ENCODE measurements around the gene HOXA1.

The HOXA1 gene

DNA sequence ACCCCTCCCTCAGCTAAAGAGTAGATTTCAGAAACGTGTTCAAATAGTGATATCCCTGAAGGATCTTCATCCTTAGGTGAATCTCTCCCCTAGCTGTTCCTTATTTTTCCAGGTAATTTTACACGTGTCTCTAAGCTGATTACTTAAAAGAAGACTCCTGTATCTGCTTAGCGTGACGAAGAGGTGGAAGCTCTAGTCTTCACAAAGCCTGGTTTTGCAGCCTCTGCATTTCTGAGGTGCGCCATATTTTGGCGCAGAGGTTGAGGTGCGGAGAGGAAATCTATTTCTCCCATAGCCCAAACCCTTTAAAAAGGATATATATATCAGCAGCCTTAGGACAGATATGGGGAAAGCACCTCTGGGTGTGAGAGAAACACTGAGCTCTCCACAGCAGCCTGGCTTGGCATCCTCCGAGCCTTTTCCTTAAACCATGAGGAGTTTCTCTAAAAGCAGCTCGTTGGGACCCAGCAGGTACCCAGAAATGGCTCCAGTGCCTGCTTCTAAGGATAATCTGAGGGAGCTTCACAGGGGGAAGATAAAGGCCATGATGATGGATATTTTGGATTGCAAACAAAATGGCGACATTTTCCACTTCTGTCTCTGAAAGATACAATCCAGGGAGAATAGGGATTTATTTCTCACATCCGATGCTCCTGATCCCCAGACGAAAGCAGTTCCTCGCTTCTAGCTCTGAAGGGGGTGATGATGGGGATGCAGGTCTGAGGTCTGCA, 9.7 kb upstream of the HOXA1 start:
- DNase-seq (ENCODE audit: low read depth in 3 of 3): no peak

DNA sequence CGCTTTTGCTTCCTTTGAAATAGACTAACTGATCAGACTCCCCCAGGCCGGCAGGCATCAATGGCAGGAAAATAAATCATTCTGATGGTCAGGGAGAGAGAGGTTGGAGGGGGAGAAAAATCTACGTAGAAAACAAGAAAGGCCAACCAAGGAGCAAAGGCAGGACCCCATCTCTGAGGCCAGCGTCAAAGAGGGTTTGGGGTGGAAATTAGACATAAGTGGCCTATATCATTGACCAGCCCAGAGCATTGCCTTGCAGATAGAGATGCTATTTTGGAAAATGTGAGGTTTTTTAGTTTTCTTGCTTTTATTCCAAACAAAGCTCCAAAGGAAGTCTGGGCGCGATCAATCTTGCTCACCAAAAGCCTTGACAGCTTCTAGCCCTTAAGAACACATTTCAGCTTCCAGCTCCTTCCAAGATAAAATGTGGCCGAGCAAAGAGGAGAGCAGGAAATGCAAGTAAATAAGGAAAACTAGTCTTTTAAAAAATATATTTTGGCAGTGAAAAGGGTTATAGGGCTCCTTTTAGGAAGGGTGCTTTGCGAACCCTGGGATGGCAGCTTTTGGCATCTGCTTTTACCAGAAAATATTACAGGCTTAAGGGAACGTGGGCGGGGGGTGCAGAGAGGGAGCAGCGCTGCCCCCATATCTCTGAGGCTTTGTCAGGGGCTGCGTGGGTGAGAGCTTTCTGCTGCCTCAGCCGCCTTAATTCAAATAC, 8.7 kb upstream of the HOXA1 start:
- DNase-seq (ENCODE audit: low read depth in 3 of 3): no peak

GRCh38 chr7:27103489-27104226, 7.9 kb upstream of the HOXA1 start:
- no peak for DNase-seq (ENCODE audit: low read depth in 3 of 3)

- DNase-seq (ENCODE audit: low read depth in 3 of 3): no peak
These were observed 7.0 kb upstream of the HOXA1 start, which contains the start of gene HOXA2 for GRCh38 chr7:27102581-27103442. TSS of gene HOXA2 (minus strand) at chr7:27102683. CDS start at chr7:27102500, 183 bp downstream.

- DNase-seq (ENCODE audit: low read depth in 3 of 3): no peak
These were observed 6.3 kb upstream of the HOXA1 start for GRCh38 chr7:27101957-27102580.

DNA sequence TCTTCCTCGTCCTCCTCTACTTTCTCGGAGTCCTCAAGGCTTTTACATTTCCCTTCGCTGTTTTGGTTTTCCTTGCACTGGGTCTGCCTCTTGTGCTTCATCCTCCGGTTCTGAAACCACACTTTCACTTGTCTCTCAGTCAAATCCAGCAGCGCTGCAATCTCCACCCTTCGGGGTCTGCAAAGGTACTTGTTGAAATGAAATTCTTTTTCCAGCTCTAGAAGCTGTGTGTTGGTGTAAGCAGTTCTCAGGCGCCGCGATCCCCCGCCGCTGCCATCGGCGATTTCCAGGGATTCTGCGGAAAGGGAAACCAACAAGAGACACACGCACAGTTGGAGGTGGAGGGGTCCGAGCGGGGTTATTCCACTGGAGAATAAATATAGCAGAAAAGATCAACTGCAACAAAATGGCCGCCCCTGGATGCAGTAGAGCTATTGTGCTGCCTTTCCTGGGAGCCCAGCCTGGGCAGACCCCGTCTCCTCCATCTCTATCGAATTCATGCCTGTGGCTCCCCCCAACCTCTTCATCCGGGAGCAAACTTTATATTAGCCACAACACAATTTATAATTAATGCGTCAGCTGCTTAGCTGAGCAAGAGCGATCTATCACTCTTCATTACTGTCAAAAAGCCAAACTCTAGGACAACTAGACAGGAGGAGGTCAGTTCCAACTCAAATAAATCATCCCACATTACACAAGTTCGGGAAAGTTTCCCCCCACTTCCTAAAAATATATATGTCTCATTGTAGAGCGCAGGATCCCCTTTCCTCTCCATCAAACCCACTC, 5.6 kb upstream of the HOXA1 start:
- DNase-seq (ENCODE audit: low read depth in 3 of 3): no peak

GRCh38 chr7:27100694-27101170, 4.9 kb upstream of the HOXA1 start:
- DNase-seq (ENCODE audit: low read depth in 3 of 3): no peak

- no peak for DNase-seq (ENCODE audit: low read depth in 3 of 3)
These were observed 3.9 kb upstream of the HOXA1 start for GRCh38 chr7:27099453-27100370.

DNA sequence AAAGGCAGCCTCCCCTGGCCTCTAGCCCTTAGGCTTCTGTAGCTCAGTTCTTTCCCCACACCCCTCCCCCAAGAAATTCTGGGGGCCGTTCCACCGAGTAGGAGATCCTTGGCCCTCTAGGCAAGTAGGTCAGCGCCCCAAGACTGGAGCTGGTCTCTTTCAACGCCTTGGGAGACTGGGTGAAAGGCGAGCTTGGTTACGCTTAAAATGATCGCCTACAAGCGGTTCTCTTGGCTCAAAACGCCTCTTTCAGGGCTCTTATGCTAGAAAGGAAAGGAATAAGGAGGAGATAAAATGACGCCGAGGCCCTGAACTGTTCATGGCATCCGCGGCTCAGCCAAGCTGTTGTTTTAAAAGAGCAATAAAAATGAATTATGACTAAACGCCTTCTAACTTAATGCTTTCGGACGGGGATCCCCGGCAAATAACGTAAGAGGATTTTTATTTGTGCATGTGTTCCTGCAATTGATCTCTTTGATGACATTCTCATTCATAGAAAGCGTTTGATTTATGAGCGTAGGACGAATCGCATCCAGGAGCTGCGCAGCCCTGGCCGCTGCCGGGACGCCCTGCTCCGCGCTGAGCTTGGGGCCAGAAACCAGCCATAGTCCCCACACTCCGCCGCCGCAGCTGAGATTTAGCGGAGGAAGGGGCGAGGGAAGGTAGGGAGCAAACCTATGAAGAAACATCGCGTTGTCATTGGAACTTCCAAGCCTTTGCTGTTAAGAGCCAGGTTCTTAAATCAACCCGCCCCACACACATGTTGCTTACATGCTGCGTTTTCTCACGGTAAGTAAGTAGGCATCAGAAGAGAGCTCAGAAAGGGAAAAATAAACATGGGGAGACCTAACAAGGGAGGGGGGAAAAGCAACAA, 3.0 kb upstream of the HOXA1 start:
- DNase-seq (ENCODE audit: low read depth in 3 of 3): no peak

- no peak for DNase-seq (ENCODE audit: low read depth in 3 of 3)
These were observed 2.1 kb upstream of the HOXA1 start for GRCh38 chr7:27097686-27098577.

DNA sequence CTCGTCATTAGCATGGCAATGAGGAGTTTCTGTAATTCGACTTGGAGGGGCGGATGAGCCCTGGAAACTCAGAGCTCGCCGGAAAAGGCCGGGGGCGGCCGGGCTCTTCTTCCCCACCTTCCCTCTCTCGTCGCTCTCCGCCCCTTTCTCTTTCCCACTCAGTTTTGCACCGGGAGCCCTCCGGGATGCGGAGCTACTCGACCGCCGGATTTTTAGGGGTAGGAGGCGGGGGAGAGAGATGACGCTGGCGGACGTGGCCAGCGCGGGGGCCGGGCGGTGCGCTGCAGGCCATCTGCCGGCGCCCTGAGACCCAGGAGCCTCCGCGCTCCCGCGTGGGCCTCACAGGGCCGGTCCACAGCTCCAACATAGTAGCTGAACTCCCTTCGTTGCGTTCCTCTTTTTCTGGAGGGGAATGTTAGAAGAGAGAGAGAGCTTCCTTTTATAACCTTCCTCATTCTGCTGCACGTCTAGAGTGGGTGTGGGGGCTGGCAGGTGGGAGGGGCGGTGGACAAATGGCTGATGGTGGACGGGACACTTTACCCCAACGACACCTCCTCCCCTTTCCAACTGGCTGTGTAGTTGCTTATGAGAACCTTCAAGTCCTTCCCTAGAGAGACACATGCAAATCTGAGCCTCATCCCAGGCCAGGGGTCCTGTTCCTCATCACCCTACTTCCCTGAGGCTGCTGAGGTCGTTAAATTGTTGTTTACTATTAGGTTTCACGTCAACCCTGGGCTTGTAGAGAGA, 1.1 kb upstream of the HOXA1 start:
- DNase-seq (ENCODE audit: low read depth in 3 of 3): no peak

DNA sequence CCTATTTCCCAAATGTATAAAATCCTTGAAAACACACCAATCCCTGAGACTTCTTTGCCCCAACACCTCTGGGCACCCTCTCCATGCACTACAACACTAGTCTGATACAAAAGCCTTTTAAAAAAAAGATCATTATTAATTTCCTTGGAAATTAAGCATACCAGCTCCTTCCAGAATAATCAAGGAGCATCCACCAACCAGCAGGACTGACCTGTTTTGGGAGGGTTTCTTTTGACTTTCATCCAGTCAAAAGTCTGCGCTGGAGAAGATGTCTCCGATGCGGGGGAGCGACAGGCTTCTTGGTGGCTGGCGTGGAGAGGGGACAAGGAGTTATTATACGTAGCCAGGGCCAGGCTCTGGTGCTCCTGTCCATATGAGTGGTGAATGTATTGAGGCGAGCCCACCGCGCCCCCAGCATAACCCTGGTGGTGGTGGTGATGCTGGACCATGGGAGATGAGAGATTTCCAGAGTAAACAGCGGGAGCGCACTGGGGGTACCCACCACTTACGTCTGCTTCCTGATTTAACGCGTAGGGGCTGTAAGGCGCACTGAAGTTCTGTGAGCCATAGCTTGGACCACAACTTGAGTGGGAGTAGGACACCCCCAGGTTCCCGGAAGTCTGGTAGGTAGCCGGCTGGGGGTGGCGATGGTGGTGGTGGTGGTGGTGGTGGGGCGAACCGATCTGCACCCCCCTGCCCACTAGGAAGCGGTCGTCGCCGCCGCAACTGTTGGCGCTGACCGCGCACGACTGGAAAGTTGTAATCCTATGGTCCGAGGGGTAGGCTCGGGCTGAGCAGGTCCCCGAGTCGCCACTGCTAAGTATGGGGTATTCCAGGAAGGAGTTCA, 527 bp downstream of the HOXA1 start:
- no peak for DNase-seq (ENCODE audit: low read depth in 3 of 3)

DNA sequence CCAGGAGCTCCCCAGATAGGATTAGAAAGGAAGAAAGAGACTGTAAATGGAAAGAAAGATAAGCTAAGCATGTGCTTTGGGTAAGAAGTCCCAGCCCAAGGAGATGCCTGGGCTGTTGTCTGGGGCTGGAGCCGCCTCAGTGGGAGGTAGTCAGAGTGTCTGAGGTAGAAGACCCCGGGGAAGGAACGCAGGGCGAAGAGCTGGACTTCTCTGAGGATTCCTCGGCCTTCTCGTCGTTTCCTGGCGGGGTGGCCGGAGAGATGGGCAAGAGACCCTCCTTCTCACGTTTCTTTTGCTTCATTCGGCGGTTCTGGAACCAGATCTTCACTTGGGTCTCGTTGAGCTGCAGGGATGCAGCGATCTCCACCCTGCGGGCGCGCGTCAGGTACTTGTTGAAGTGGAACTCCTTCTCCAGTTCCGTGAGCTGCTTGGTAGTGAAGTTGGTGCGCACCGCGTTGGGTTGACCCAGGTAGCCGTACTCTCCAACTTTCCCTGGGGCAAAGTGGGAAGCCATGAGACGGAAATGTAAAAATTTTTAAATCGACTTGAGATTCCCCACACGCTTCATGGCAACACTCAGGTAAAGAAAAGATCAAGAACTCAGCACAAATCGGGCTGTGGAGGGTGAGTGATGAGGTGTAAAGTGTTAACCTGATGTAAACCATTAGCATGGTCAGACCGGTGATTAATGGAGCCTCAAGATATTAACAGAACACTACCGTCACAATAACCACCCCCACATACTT, 1.3 kb downstream of the HOXA1 start:
- DNase-seq (ENCODE audit: low read depth in 3 of 3): no peak

DNA sequence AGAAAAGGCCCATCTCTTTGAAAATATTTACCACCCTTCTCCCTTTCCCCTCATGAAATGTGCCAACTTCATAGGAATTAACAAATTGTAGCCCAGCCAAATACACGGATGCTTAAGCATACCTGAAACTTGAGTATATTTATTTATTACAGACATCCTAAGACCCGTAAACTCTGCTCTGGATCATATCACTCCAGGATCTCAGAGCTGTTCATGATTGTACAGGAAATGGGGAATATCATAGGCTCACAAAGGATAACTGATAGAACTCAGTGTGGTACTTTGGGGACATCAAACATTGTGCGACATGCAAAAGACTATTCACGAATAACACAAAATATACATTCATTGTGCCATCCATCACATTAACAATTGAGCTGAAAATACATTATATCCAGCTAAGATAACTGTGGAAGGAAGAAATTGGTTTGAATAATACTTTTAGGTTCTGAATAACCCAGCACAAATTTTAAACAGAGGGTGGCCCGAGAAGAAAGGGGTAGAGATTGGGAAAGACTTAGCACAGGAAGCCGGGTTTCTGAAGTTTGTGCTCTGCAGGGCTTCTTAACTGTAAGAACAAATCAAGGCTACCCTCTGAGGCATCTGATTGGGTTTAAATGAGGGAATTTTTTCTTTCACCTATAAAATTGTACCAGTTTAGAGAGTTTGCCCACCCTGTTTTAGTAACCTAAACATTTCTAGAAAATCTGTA, 2.5 kb downstream of the HOXA1 start:
- DNase-seq (ENCODE audit: low read depth in 3 of 3): no peak

Data from stimulated activated CD4-positive, alpha-beta T cell treated with anti-CD3 and anti-CD28 coated beads, TNF-alpha, amount 100 ng/mL, for 48 hours (primary cell).